ENCODE measurements around the gene MACROD2. TPM values are rescaled to one million over a fixed set of nuclear protein-coding genes. Genes with fewer than 3 reads are reported as not detected.

MACROD2 gene
- total RNA-seq, 1 donor from 2014 or later, result 2.4 TPM

DNA sequence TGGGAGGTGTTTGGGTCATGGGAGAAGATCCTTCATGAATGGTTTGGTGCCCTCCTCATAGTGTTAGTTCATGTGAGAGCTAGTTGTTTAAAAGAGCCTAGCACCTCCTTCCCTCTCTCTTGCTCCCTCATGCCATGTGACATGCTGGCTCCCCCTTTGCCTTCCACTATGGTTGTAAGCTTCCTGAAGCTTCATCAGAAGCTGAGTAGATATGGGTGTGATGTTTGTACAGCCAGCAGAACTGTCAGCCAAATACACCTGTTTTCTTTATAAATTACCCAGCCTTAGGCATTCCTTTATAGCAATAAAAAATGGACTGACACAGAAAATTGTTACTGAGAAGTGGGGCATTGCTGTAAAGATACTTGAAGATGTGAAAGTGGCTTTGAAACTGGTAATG is 1073.2 kb downstream of the MACROD2 start:
- no peaks in the 10 kb centered on the region for H3K4me1 Mint-ChIP-seq (ENCODE audit: low read depth, unreplicated experiment)
- TF ChIP-seq, protein P1, sequence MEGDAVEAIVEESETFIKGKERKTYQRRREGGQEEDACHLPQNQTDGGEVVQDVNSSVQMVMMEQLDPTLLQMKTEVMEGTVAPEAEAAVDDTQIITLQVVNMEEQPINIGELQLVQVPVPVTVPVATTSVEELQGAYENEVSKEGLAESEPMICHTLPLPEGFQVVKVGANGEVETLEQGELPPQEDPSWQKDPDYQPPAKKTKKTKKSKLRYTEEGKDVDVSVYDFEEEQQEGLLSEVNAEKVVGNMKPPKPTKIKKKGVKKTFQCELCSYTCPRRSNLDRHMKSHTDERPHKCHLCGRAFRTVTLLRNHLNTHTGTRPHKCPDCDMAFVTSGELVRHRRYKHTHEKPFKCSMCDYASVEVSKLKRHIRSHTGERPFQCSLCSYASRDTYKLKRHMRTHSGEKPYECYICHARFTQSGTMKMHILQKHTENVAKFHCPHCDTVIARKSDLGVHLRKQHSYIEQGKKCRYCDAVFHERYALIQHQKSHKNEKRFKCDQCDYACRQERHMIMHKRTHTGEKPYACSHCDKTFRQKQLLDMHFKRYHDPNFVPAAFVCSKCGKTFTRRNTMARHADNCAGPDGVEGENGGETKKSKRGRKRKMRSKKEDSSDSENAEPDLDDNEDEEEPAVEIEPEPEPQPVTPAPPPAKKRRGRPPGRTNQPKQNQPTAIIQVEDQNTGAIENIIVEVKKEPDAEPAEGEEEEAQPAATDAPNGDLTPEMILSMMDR (IDR thresholded peaks at IDR 0.05; ENCODE audit: insufficient read depth, low read depth, low read length), result no peak
- Histone ChIP-seq H3K27me3 (ENCODE audit: insufficient read depth, low read length) (no peaks in the 10 kb centered on the region), H3K9ac (ENCODE audit: low read length) (no peak overlapping the region), H3K4me2 (ENCODE audit: low read length) (no peak overlapping the region), H3K4me3 (ENCODE audit: insufficient read depth, low read depth, low read length) (no peak overlapping the region), H3K4me1 (ENCODE audit: insufficient read depth, low read length) (no peaks in the 10 kb centered on the region), H3K79me2 (ENCODE audit: insufficient read depth, low read length) (no peaks in the 10 kb centered on the region), H3K27ac (ENCODE audit: low read depth, low read length) (no peak overlapping the region), H4K20me1 (ENCODE audit: insufficient read depth, low read length) (no peaks in the 10 kb centered on the region), H2AFZ (ENCODE audit: low read depth, low read length) (no peak overlapping the region), H3K9me3 (ENCODE audit: insufficient read depth, low read depth, low read length) (no peaks in the 10 kb centered on the region), H3K36me3 (ENCODE audit: insufficient read depth, low read length) (no peaks in the 10 kb centered on the region)
- FAIRE-seq, result no peak
- no peak overlapping the region for H3K27ac Mint-ChIP-seq (ENCODE audit: unreplicated experiment)
- DNase-seq (ENCODE audit: low read depth), result no peak
- H3K27me3 Mint-ChIP-seq (ENCODE audit: low read depth, unreplicated experiment), result peaks cover 2% of the 10 kb centered on the region
- H3K4me3 Mint-ChIP-seq (ENCODE audit: unreplicated experiment), result no peak overlapping the region
- no peaks in the 10 kb centered on the region for H3K9me3 Mint-ChIP-seq (ENCODE audit: unreplicated experiment)
- peaks cover 2% of the 10 kb centered on the region for H3K36me3 Mint-ChIP-seq (ENCODE audit: low read depth, unreplicated experiment)

DNA sequence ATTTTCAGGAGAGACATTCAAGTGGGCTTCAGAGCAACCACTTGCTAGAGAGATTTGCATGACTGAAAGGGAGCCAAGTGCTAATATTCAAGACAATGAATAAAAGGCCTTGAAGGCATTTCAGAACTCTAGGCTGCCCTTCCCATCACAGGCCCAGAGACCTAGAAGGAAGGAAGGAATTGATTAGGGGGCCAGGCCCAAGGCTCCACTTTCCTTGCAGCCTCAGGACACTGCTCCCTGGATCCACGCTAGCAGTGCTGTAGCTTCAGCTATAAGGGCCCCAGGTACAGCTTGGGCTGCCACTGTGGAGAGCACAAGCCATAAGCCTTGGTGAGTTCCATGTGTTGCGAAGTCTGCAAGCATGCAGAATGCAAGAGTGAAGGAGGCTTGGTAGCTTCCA is 1074.0 kb downstream of the MACROD2 start:
- no peaks in the 10 kb centered on the region for H3K79me2 ChIP-seq (ENCODE audit: insufficient read depth, low read length)
- H3K36me3 Mint-ChIP-seq (ENCODE audit: low read depth, unreplicated experiment), result peaks cover 2% of the 10 kb centered on the region
- H3K4me2 ChIP-seq (ENCODE audit: low read length), result no peak overlapping the region
- no peak for TF ChIP-seq EZH2 (IDR thresholded peaks at IDR 0.05; ENCODE audit: insufficient read depth, low read length)
- no peak overlapping the region for H3K4me3 ChIP-seq (ENCODE audit: insufficient read depth, low read depth, low read length)
- H3K27ac Mint-ChIP-seq (ENCODE audit: unreplicated experiment), result no peak overlapping the region
- H2AFZ ChIP-seq (ENCODE audit: low read depth, low read length), result no peak overlapping the region
- no peaks in the 10 kb centered on the region for H3K27me3 Mint-ChIP-seq (ENCODE audit: low read depth, unreplicated experiment)
- H3K4me3 Mint-ChIP-seq (ENCODE audit: unreplicated experiment), result no peak overlapping the region
- no peaks in the 10 kb centered on the region for H3K9me3 ChIP-seq (ENCODE audit: insufficient read depth, low read depth, low read length)
- no peaks in the 10 kb centered on the region for H3K9me3 Mint-ChIP-seq (ENCODE audit: unreplicated experiment)
- no peaks in the 10 kb centered on the region for H3K27me3 ChIP-seq (ENCODE audit: insufficient read depth, low read length)
- no peaks in the 10 kb centered on the region for H3K4me1 Mint-ChIP-seq (ENCODE audit: low read depth, unreplicated experiment)
- no peaks in the 10 kb centered on the region for H3K36me3 ChIP-seq (ENCODE audit: insufficient read depth, low read length)
- H3K4me1 ChIP-seq (ENCODE audit: insufficient read depth, low read length), result no peaks in the 10 kb centered on the region
- no peak for FAIRE-seq
- H3K27ac ChIP-seq (ENCODE audit: low read depth, low read length), result no peak overlapping the region
- no peak overlapping the region for H3K9ac ChIP-seq (ENCODE audit: low read length)
- DNase-seq (ENCODE audit: low read depth), result no peak
- H4K20me1 ChIP-seq (ENCODE audit: insufficient read depth, low read length), result no peaks in the 10 kb centered on the region

DNA sequence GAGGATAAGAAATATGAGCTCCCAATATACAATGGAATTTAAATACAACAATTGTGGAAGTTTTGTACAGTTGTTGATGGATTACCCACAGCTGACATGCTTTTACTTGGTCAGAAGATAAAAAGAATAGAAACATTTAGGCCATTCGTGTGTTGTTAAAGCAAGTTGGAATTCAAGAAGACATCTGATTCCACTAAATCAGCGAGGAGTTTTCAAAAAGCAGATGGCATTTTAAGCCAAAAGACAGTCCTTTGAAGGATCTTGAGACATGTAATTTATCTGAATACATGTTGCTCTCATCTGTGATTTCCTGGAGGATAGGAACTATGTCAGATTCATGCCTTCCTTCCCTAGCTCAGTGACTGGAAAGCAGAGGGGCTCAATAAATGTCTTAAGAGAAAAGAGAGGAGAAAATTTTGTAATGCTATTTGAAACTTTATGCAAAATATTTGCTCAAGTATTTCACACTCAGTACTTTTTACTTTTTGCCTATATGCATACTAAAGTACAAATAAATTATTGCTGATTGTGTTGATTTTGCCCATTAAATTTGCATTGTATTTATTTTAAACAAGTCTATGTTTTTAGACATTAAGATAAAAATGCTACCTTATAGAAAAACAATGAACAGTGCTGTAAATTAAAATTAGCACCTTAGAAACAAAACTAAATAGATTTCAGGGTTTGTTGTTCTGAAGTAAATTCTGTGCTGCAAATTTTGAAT is 1075.9 kb downstream of the MACROD2 start:
- Mint-ChIP-seq H3K36me3 (ENCODE audit: low read depth, unreplicated experiment) (peaks cover 2% of the 10 kb centered on the region), H3K27me3 (ENCODE audit: low read depth, unreplicated experiment) (no peaks in the 10 kb centered on the region), H3K4me3 (ENCODE audit: unreplicated experiment) (no peak overlapping the region), H3K27ac (ENCODE audit: unreplicated experiment) (no peak overlapping the region), H3K9me3 (ENCODE audit: unreplicated experiment) (no peaks in the 10 kb centered on the region), H3K4me1 (ENCODE audit: low read depth, unreplicated experiment) (no peaks in the 10 kb centered on the region)
- no peaks in the 10 kb centered on the region for H3K9me3 ChIP-seq (ENCODE audit: insufficient read depth, low read depth, low read length)
- DNase-seq (ENCODE audit: low read depth), result no peak
- H3K9ac ChIP-seq (ENCODE audit: low read length), result no peak overlapping the region
- H4K20me1 ChIP-seq (ENCODE audit: insufficient read depth, low read length), result no peaks in the 10 kb centered on the region
- H3K27ac ChIP-seq (ENCODE audit: low read depth, low read length), result no peak overlapping the region
- H3K4me3 ChIP-seq (ENCODE audit: insufficient read depth, low read depth, low read length), result no peak overlapping the region
- H2AFZ ChIP-seq (ENCODE audit: low read depth, low read length), result no peak overlapping the region
- no peaks in the 10 kb centered on the region for H3K36me3 ChIP-seq (ENCODE audit: insufficient read depth, low read length)
- H3K4me2 ChIP-seq (ENCODE audit: low read length), result no peak overlapping the region
- FAIRE-seq, result no peak
- H3K27me3 ChIP-seq (ENCODE audit: insufficient read depth, low read length), result no peaks in the 10 kb centered on the region
- H3K4me1 ChIP-seq (ENCODE audit: insufficient read depth, low read length), result no peaks in the 10 kb centered on the region
- TF ChIP-seq, protein P1 (IDR thresholded peaks at IDR 0.05; ENCODE audit: insufficient read depth, low read depth, low read length), result no peak
- no peak for TF ChIP-seq EZH2 (IDR thresholded peaks at IDR 0.05; ENCODE audit: insufficient read depth, low read length)
- H3K79me2 ChIP-seq (ENCODE audit: insufficient read depth, low read length), result no peaks in the 10 kb centered on the region
